NOMO-1 treated with dmso at 0.1 percent for 144 hours (cell line): ENCODE results near the gene C1orf21.

Experiments used
- DNase-seq: peaks from one replicate; lab custom pipeline; 2025; ENCODE audit not compliant: unreplicated experiment; lab: John Stamatoyannopoulos, UW

The C1orf21 gene

GRCh38 chr1:184648856-184649201, 262.0 kb downstream of the C1orf21 start:
- DNase-seq: no peak

GRCh38 chr1:184649451-184649888, 262.6 kb downstream of the C1orf21 start:
- peak; percentile 17 for DNase-seq

- no peak for DNase-seq
Measured at GRCh38 chr1:184650177-184650866, 263.5 kb downstream of the C1orf21 start.

GRCh38 chr1:184655185-184655584, 268.4 kb downstream of the C1orf21 start:
- no peak for DNase-seq

- DNase-seq: no peak
Measured at GRCh38 chr1:184656221-184656620, 269.4 kb downstream of the C1orf21 start.

- no peak for DNase-seq
Measured at GRCh38 chr1:184658055-184658454, 271.2 kb downstream of the C1orf21 start.

DNA sequence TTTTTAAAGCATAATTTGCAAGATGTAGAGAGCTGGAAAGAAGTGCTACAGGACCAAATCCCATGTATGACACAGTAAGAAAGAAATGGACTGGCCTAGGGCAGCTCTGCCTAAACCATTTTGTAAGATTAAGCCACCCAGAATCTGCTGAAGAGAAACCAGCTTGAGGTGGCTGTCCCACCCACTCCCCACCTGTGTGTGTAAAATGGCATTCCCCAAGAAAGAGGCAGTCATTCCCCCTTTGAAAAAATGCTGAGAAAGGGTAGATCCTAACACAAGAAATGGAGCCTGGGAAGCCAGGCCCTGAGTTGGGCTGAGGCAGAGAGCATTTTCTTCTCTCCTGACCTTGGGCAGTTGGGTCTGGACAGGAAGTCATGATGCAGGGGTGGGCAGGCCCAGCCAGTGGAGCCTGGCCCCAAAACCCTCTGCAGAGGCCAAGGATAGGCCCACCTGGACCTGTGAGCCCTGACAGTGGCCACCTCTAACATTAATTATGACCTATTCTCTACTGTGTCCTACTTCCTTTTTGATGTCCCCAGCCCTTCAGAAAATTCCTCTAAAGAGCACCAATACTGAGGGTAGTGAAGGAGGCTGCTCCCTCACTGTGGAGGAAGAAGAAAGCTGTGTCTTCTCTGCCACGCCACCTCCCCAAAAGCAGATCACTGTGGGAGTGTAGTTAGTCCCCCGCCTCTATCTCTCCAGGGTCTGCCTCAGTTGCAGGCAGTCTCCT, 273.8 kb downstream of the C1orf21 start:
- DNase-seq: no peak

GRCh38 chr1:184661801-184662200, 275.0 kb downstream of the C1orf21 start:
- no peak for DNase-seq

- DNase-seq: peak; percentile 42
Measured at GRCh38 chr1:184664042-184664660, 277.3 kb downstream of the C1orf21 start.

- DNase-seq: no peak
Measured at GRCh38 chr1:184664661-184665060, 277.8 kb downstream of the C1orf21 start.

DNA sequence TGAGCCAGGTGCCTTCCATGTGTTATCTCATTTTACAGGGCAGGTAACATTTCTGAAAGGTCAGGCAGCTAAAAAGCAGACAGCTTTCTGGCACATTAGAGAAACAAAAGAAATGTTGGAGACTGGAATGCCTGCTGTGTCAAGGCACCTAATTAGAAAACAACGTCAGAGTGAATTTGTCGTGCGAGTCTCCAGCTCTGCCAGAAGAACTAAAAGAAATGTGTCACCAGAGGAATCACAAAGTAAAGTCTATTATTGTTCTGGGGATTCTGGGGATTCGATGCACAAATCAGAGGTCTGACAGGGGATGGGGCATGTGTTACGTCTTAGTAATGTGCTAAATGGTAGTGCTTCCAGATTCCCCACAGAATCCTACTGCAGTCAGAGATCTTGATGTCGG, 278.5 kb downstream of the C1orf21 start:
- no peak for DNase-seq

GRCh38 chr1:184669391-184669790, 282.6 kb downstream of the C1orf21 start:
- DNase-seq: no peak

GRCh38 chr1:184672013-184672726, 285.3 kb downstream of the C1orf21 start:
- DNase-seq: no peak

DNA sequence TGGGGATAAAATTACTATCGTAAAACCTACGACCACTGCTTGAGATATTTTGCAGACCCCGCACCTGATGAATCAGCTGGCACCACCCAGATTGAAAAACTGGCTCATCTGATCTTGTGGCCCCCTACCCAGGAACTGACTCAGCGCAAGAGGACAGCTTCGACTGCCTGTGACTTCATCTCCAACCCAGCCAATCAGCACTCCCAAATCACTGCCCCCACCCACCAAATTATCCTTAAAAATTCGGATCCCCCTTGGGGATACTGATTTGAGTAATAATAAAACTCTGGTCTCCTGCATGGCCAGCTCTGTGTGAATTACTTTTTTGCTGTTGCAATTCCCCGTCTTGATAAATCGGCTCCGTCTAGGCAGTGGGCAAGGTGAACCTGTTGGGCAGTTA, 286.5 kb downstream of the C1orf21 start:
- no peak for DNase-seq

DNA sequence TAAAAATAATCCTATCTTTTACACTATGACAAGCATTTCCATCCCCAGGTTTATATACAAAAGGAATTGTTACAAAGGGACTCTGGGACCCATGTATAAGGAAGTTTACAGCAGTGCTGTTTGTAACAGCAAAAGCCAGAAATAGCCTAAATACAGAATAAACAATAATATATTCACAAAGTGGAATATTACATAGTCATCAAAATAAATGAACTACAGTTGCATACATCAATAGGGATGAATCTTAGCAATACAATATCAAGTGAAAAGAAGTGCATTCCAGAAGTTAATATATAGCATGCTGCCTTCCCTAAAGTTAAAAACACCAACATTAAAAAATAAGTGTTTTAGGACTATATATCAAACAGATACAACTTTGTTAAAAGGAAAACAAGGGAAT, 290.5 kb downstream of the C1orf21 start:
- no peak for DNase-seq
